Peyer's patch (tissue), 4 donors: ENCODE data around the gene NXPH2.

Experiments used
- POLR2A ChIP-seq, 2 donors: fragments of 450-650 bp; IDR thresholded peaks; one replicate each; pipeline ENCODE4 v1.5.1; 2017; ENCODE audit warnings: antibody characterized with exemption in 2 of 2, mild to moderate bottlenecking in 2 of 2, moderate library complexity in 2 of 2
- TF ChIP-seq, protein P1 (sequence below), 6 experiments: fragments of 450-650 bp in 4 of 6; fragments of 200-600 bp in 2 of 6; sonication (generic) in 1 of 6; IDR thresholded peaks; one replicate each; pipeline ENCODE4 v1.5.1; 2017 to 2019; ENCODE audit warnings: antibody characterized with exemption in 6 of 6, mild to moderate bottlenecking in 3 of 6, moderate library complexity in 1 of 6

DNA sequence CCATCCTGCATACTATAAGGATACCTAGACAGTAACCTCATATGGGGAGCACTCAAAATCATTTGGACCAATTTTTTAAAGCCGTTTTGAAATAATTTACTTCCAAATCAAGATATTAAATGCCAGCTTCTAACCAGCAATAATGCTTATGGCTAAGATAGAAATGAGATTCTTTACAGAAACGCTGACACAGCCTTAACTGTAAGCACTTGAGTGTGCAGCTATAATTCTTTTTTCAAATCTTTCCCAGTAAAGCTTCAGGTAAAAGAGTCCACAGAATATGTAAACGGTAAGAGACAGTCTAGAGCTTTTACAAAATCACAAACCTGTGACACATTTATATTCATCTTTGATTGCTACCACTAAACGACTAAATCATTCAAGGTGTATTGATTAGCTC is 4.5 kb downstream of the NXPH2 start:
- TF ChIP-seq, protein P1, sequence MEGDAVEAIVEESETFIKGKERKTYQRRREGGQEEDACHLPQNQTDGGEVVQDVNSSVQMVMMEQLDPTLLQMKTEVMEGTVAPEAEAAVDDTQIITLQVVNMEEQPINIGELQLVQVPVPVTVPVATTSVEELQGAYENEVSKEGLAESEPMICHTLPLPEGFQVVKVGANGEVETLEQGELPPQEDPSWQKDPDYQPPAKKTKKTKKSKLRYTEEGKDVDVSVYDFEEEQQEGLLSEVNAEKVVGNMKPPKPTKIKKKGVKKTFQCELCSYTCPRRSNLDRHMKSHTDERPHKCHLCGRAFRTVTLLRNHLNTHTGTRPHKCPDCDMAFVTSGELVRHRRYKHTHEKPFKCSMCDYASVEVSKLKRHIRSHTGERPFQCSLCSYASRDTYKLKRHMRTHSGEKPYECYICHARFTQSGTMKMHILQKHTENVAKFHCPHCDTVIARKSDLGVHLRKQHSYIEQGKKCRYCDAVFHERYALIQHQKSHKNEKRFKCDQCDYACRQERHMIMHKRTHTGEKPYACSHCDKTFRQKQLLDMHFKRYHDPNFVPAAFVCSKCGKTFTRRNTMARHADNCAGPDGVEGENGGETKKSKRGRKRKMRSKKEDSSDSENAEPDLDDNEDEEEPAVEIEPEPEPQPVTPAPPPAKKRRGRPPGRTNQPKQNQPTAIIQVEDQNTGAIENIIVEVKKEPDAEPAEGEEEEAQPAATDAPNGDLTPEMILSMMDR (IDR thresholded peaks at IDR 0.05): no peak
- no peak for TF ChIP-seq POLR2A (IDR thresholded peaks at IDR 0.05)
